HepG2 (cell line): ENCODE measurements around the gene RPL23. TPM values are rescaled to one million over a fixed set of nuclear protein-coding genes. Genes with fewer than 3 reads are reported as not detected.

Experiments
- ATAC-seq: fragments of 200-7000 bp; cut with Tn5 transposase; 3 replicates; pipeline ENCODE4 v1.9.1; 2020; ENCODE audit warnings: mild to moderate bottlenecking, moderate library complexity
- BruUV-seq: library from RNA; stranded (reverse); fragments of 400-500 nt; replicated peaks from 2 replicates; lab custom pipeline; 2021; lab: Mats Ljungman, UMichigan
- CTCF ChIA-PET: fragments of 300-600 bp; formaldehyde crosslinking; extraction: SDS; loops from one replicate; lab custom pipeline; 2021; ENCODE audit warnings: low total read pairs, inconsistent platforms, low intra/inter-chr PET ratio; lab: Yijun Ruan, JAX
- POLR2A ChIA-PET: fragments of 350-600 bp; sonication (Branson Sonifier 250); formaldehyde crosslinking; loops from one replicate; lab custom pipeline; 2020; ENCODE audit warnings: antibody characterized with exemption, inconsistent platforms; lab: Yijun Ruan, JAX
- DNase-seq: peaks from one replicate; pipeline ENCODE4 v3.0.0-alpha.2; 2015; ENCODE audit warnings: low spot score
- FAIRE-seq: peaks from 3 replicates; lab custom pipeline; 2011; peaks lifted over from hg19 to GRCh38; lab: Jason Lieb, UNC
- H2AFZ ChIP-seq: one replicate; pipeline ENCODE4 v1.6.1; 2011; ENCODE audit warnings: low read length, inconsistent platforms
- H3K27ac ChIP-seq: fragments of 300-600 bp; 3 replicates; pipeline ENCODE4 v1.8.0; 2011; ENCODE audit warnings: mixed run types, mild to moderate bottlenecking, mixed read lengths, low read length, inconsistent platforms; ENCODE audit not compliant: insufficient read depth; ENCODE audit errors: extremely low read length
- H3K27me3 ChIP-seq, 2 experiments: fragments of 200-600 bp in 1 of 2; 2 replicates in 1 of 2; 3 replicates in 1 of 2; pipeline versions ENCODE4 v1.6.0 to v1.8.0; 2011; ENCODE audit warnings: low read length in 2 of 2, mild to moderate bottlenecking in 2 of 2, moderate library complexity in 2 of 2, inconsistent platforms in 1 of 2; ENCODE audit not compliant: insufficient read depth in 2 of 2, control insufficient read depth in 1 of 2
- H3K36me3 ChIP-seq, 2 experiments: fragments of 200-600 bp in 1 of 2; replicated peaks in 1 of 2; 2 replicates in 1 of 2; 3 replicates in 1 of 2; pipeline versions ENCODE4 v1.5.1 to v1.8.0; 2011; ENCODE audit warnings: low read length in 2 of 2, inconsistent platforms in 1 of 2; ENCODE audit not compliant: insufficient read depth in 2 of 2, control insufficient read depth in 1 of 2
- H3K4me1 ChIP-seq: 2 replicates; pipeline ENCODE4 v1.5.1; 2012; ENCODE audit warnings: low read length, inconsistent platforms; ENCODE audit not compliant: insufficient read depth
- H3K4me2 ChIP-seq: 2 replicates; pipeline ENCODE4 v1.6.0; 2011; ENCODE audit warnings: low read depth, low read length, inconsistent platforms
- H3K4me3 ChIP-seq, 3 experiments: fragments of 200-600 bp in 1 of 3; sonication (generic), shearing (Covaris generic) in 1 of 3; replicated peaks in 1 of 3; 2 replicates each; pipeline ENCODE4 v1.5.1; 2011 to 2016; ENCODE audit warnings: low read length in 3 of 3, inconsistent platforms in 2 of 3, low read depth in 2 of 3, mild to moderate bottlenecking in 2 of 3, control low read depth in 1 of 3, mixed read lengths in 1 of 3; ENCODE audit not compliant: insufficient read depth in 1 of 3
- H3K79me2 ChIP-seq: one replicate; pipeline ENCODE4 v1.6.1; 2011; ENCODE audit warnings: low read length, inconsistent platforms; ENCODE audit not compliant: insufficient read depth
- H3K9ac ChIP-seq: 2 replicates; pipeline ENCODE4 v1.6.0; 2011; ENCODE audit warnings: mild to moderate bottlenecking, low read depth, low read length, inconsistent platforms; ENCODE audit not compliant: insufficient read depth
- H3K9me3 ChIP-seq: 2 replicates; pipeline ENCODE4 v1.5.1; 2012; ENCODE audit warnings: mild to moderate bottlenecking, low read length
- H4K20me1 ChIP-seq: 2 replicates; pipeline ENCODE4 v1.6.0; 2011; ENCODE audit warnings: inconsistent platforms, mild to moderate bottlenecking, low read length, moderate library complexity; ENCODE audit not compliant: insufficient read depth
- FOSL1 ChIP-seq: sonication (generic); formaldehyde crosslinking; IDR thresholded peaks from 2 replicates; pipeline ENCODE4 v1.9.0; 2021; ENCODE audit warnings: missing genetic modification reagents, borderline replicate concordance
- HMGXB4 ChIP-seq, 2 experiments: sonication (generic) in 1 of 2; formaldehyde crosslinking in 1 of 2; IDR thresholded peaks; 2 replicates each; pipeline versions ENCODE4 v1.4.0 to v1.6.1; 2018 to 2020; ENCODE audit warnings: missing genetic modification reagents in 2 of 2, borderline replicate concordance in 1 of 2, low read depth in 1 of 2, mild to moderate bottlenecking in 1 of 2, missing biosample characterization in 1 of 2
- HNF1B ChIP-seq: sonication (generic); formaldehyde crosslinking; IDR thresholded peaks from 2 replicates; pipeline ENCODE4 v1.5.1; 2020; ENCODE audit warnings: mild to moderate bottlenecking, moderate library complexity, missing genetic modification reagents
- HNRNPL ChIP-seq: fragments of 200-400 bp; formaldehyde crosslinking; IDR thresholded peaks from 2 replicates; pipeline ENCODE4 v1.6.1; 2017; ENCODE audit warnings: mild to moderate bottlenecking, low read depth, low read length
- PAWR ChIP-seq: sonication (generic); formaldehyde crosslinking; IDR thresholded peaks from 2 replicates; pipeline ENCODE4 v1.4.0; 2020; ENCODE audit warnings: missing genetic modification reagents, mild to moderate bottlenecking, borderline replicate concordance
- POGK ChIP-seq: sonication (generic); formaldehyde crosslinking; conservative IDR thresholded peaks from 2 replicates; pipeline ENCODE4 v1.8.0; 2022; ENCODE audit warnings: mild to moderate bottlenecking, moderate library complexity, missing genetic modification reagents
- TMF1 ChIP-seq: sonication (generic); formaldehyde crosslinking; IDR thresholded peaks from 2 replicates; pipeline ENCODE4 v1.8.1; 2022; ENCODE audit warnings: low read depth, missing genetic modification reagents
- TOE1 ChIP-seq: sonication (generic); formaldehyde crosslinking; IDR thresholded peaks from 2 replicates; pipeline ENCODE4 v1.4.0; 2020; ENCODE audit warnings: mild to moderate bottlenecking, missing genetic modification reagents
- ZKSCAN8 ChIP-seq: IDR thresholded peaks from 2 replicates; pipeline ENCODE4 v1.6.1; 2016; ENCODE audit warnings: borderline replicate concordance, missing genetic modification reagents, missing compliant biosample characterization
- ZNF598 ChIP-seq: sonication (generic); formaldehyde crosslinking; IDR thresholded peaks from 2 replicates; pipeline ENCODE4 v1.5.1; 2020; ENCODE audit warnings: mild to moderate bottlenecking, missing genetic modification reagents, borderline replicate concordance
- ZNF616 ChIP-seq: sonication (generic); formaldehyde crosslinking; IDR thresholded peaks from 2 replicates; pipeline ENCODE4 v1.5.0; 2020; ENCODE audit warnings: low read depth, mild to moderate bottlenecking, missing genetic modification reagents
- ZNF784 ChIP-seq: sonication (generic); formaldehyde crosslinking; IDR thresholded peaks from 2 replicates; pipeline ENCODE4 v1.5.1; 2020; ENCODE audit warnings: missing genetic modification reagents, mild to moderate bottlenecking, borderline replicate concordance
- WGBS: methylation state at CpG from one replicate; pipeline ENCODE4 v1.1.6; 2017; ENCODE audit warnings: low lambda C conversion rate; 5-methylcytosine and 5-hydroxymethylcytosine counted together
- in situ Hi-C: cut with HindIII; loops from 2 replicates; pipeline ENCODE4 v1.10.0; 2017; ENCODE audit warnings: low pct_unique_long_range_greater_than_20kb; ENCODE audit not compliant: extremely low pct_ligation_motif_present
- intact Hi-C: fragments of 100-400 bp; cut with micrococcal nuclease; formaldehyde crosslinking; loops from one replicate; pipeline ENCODE4 v1.10.0; 2022; ENCODE audit not compliant: unreplicated experiment
- polyA plus RNA-seq, 8 experiments: library from polyadenylated mRNA; depleted of rRNA in 3 of 8; stranded (reverse) in 7 of 8; unstranded in 1 of 8; fragments of >200 nt; fragmentation: Illumina TruSeq in 4 of 8; extraction: Trizol in 4 of 8; gene quantifications; 2 replicates each; pipeline versions ENCODE4 v1.2.1 to v1.2.3, GENCODE V29; 2011 to 2016; ENCODE audit warnings: low read depth in 4 of 8, missing spikeins in 1 of 8, mixed read lengths in 1 of 8; ENCODE audit not compliant: insufficient read depth in 1 of 8
- total RNA-seq, 5 experiments: library from RNA; depleted of rRNA; stranded (reverse); fragments of >200 nt; fragmentation: Illumina TruSeq; extraction: Trizol; gene quantifications; 2 replicates each; pipeline ENCODE4 v1.2.3, GENCODE V29; 2016; ENCODE audit warnings: low read depth in 1 of 5

RPL23 gene
- total and polyA plus RNA-seq, 2 of the 13 experiments (the other 11 are each of a cell fraction or from before 2014, with no cell fraction given) = 2,790 to 4,860 TPM

- peak; percentile 91 for TF ChIP-seq ZNF598 (CRISPR knock-in tag)
- TF ChIP-seq ZNF616 = peak; percentile 81; the same call in 1 of the 2 replicates
- no peak for TF ChIP-seq TOE1
- peak; percentile 81; the same call in 1 of the 2 replicates for TF ChIP-seq ZKSCAN8
- TF ChIP-seq ZNF784 (CRISPR knock-in tag) = peak; percentile 35; the same call in 1 of the 2 replicates
- TF ChIP-seq FOSL1 (CRISPR knock-in tag) = no peak
These were observed 53.9 kb downstream of the RPL23 start, which contains the start of gene PIP4K2B (continued) for GRCh38 chr17:38799501-38800236.

- peak overlapping the region; percentile 86 for H3K4me2 ChIP-seq
- ATAC-seq (peak; percentile 43), FAIRE-seq (no peak), DNase-seq (peak; percentile 27)
- CTCF ChIA-PET = no interaction called here
- H3K9me3 ChIP-seq = no peaks in the 10 kb centered on the region
- peak overlapping the region; percentile 73 to 98 (median 90) for H3K4me3 ChIP-seq
- H3K36me3 ChIP-seq = peaks cover 11 to 30% of the 10 kb centered on the region in 2 experiments
- in situ Hi-C loops = no loop called here
- WGBS = 1% methylated on average over 24 of the region's 53 CpGs
- TSS peak; percentile 51 for BruUV-seq
- peaks cover 22% of the 10 kb centered on the region; the same call in 1 of the 2 replicates for H4K20me1 ChIP-seq
- H3K9ac ChIP-seq = peak overlapping the region; percentile 99
- intact Hi-C loops = no loop called here
- H3K79me2 ChIP-seq = peaks cover 50% of the 10 kb centered on the region
- POLR2A ChIA-PET = interaction anchor here (0.6 to 2.3 kb wide), 12 partner anchors 19 to 116 kb away, joined by 3 to 11 read pairs (median 3); partner anchors contain the start of genes CWC25, LASP1 and PSMB3
- peaks cover 39% of the 10 kb centered on the region for H3K4me1 ChIP-seq
- no peaks in the 10 kb centered on the region for H3K27me3 ChIP-seq
- peak overlapping the region; percentile 87 for H3K27ac ChIP-seq
- no peak overlapping the region for H2AFZ ChIP-seq
- TF ChIP-seq POGK (CRISPR knock-in tag) (0 out of 2 replicates have a peak, but pooled peaks have one; percentile 51), PAWR (CRISPR knock-in tag) (no peak), TMF1 (peak; percentile 43), HMGXB4 (CRISPR knock-in tag; IDR thresholded peaks at IDR 0.05; ENCODE audit: borderline replicate concordance in 1 of 2, low read depth in 1 of 2) (peak in 1 of 2 experiments; percentile 61; a peak in 3 of 4 replicates), HNF1B (CRISPR knock-in tag) (0 out of 2 replicates have a peak, but pooled peaks have one; percentile 61), HNRNPL (no peak)
These were observed 54.7 kb downstream of the RPL23 start for GRCh38 chr17:38798614-38799500.
